Suprapubic skin (tissue), 4 donors: ENCODE data around the gene C5orf22. TPM values are rescaled to one million over a fixed set of nuclear protein-coding genes. Genes with fewer than 3 reads are reported as not detected.

Experiments used
- DNase-seq, 2 donors: peaks; one replicate each; pipeline ENCODE4 v3.0.0-alpha.2; 2019; ENCODE audit warnings: low spot score in 2 of 2
- H3K27ac ChIP-seq: fragments of 200-600 bp; sonication (generic); one replicate; pipeline ENCODE4 v1.5.1; 2019
- H3K27me3 ChIP-seq: fragments of 200-600 bp; sonication (generic); one replicate; pipeline ENCODE4 v1.5.1; 2019
- H3K36me3 ChIP-seq: fragments of 200-600 bp; sonication (generic); one replicate; pipeline ENCODE4 v1.5.1; 2019
- H3K4me1 ChIP-seq: fragments of 200-600 bp; sonication (generic); one replicate; pipeline ENCODE4 v1.5.1; 2019
- H3K4me3 ChIP-seq: fragments of 200-600 bp; sonication (generic); one replicate; pipeline ENCODE4 v1.5.1; 2019; ENCODE audit warnings: mild to moderate bottlenecking
- H3K9me3 ChIP-seq: fragments of 200-600 bp; sonication (generic); one replicate; pipeline ENCODE4 v1.5.1; 2019
- CTCF ChIP-seq, 2 donors: fragments of 200-600 bp in 1 of 2; fragments of 450-650 bp in 1 of 2; sonication (generic) in 1 of 2; IDR thresholded peaks; one replicate each; pipeline ENCODE4 v1.5.1; 2016 to 2019; ENCODE audit warnings: antibody characterized with exemption in 2 of 2, mild to moderate bottlenecking in 1 of 2, moderate library complexity in 1 of 2
- EP300 ChIP-seq: sonication (generic); formaldehyde crosslinking; IDR thresholded peaks from one replicate; pipeline ENCODE4 v1.6.1; 2017; ENCODE audit warnings: antibody characterized with exemption
- POLR2A ChIP-seq, 2 donors: fragments of 450-650 bp; IDR thresholded peaks; one replicate each; pipeline ENCODE4 v1.6.1; 2017; ENCODE audit warnings: antibody characterized with exemption in 2 of 2, mild to moderate bottlenecking in 2 of 2, moderate library complexity in 2 of 2
- POLR2AphosphoS5 ChIP-seq, 3 donors: sonication (generic); formaldehyde crosslinking; IDR thresholded peaks; one replicate each; pipeline ENCODE4 v1.6.1; 2017; ENCODE audit warnings: antibody characterized with exemption in 3 of 3
- WGBS: methylation state at CpG from one replicate; pipeline ENCODE4 v1.1.5; 2018; 5-methylcytosine and 5-hydroxymethylcytosine counted together
- total RNA-seq, 4 donors: library from RNA; depleted of rRNA; stranded (reverse); fragments of >200 nt; gene quantifications; one replicate each; pipeline ENCODE4 v1.1.0, GENCODE V29; 2016

The C5orf22 gene
- total RNA-seq, 4 donors from 2014 or later, result 10.5 to 19.2 (median 13.5) TPM

GRCh38 chr5:31553863-31554262 lies 21.8 kb downstream of the C5orf22 start:
- peaks cover 61% of the 10 kb centered on the region for H3K36me3 ChIP-seq
- H3K9me3 ChIP-seq, result no peaks in the 10 kb centered on the region
- no peaks in the 10 kb centered on the region for H3K27me3 ChIP-seq
- no peak for TF ChIP-seq EP300
- no peak for TF ChIP-seq POLR2A (IDR thresholded peaks at IDR 0.05)
- no peak for TF ChIP-seq POLR2AphosphoS5 (IDR thresholded peaks at IDR 0.05)
- TF ChIP-seq CTCF (IDR thresholded peaks at IDR 0.05), result no peak
- no peak overlapping the region for H3K27ac ChIP-seq
- H3K4me3 ChIP-seq, result no peak overlapping the region
- no peak for DNase-seq
- H3K4me1 ChIP-seq, result no peaks in the 10 kb centered on the region

GRCh38 chr5:31554552-31554951 lies 22.5 kb downstream of the C5orf22 start:
- no peaks in the 10 kb centered on the region for H3K9me3 ChIP-seq
- no peak overlapping the region for H3K4me3 ChIP-seq
- peaks cover 55% of the 10 kb centered on the region for H3K36me3 ChIP-seq
- H3K27me3 ChIP-seq, result no peaks in the 10 kb centered on the region
- DNase-seq, result no peak
- WGBS, result 98% methylated on average over 1 of the region's 1 CpG
- no peaks in the 10 kb centered on the region for H3K4me1 ChIP-seq
- no peak overlapping the region for H3K27ac ChIP-seq
- no peak for TF ChIP-seq EP300
- no peak for TF ChIP-seq POLR2AphosphoS5 (IDR thresholded peaks at IDR 0.05)
- no peak for TF ChIP-seq POLR2A (IDR thresholded peaks at IDR 0.05)
- no peak for TF ChIP-seq CTCF (IDR thresholded peaks at IDR 0.05)

- Histone ChIP-seq H3K4me3 (no peak overlapping the region), H3K36me3 (peaks cover 45% of the 10 kb centered on the region), H3K4me1 (no peaks in the 10 kb centered on the region), H3K27me3 (no peaks in the 10 kb centered on the region), H3K9me3 (no peaks in the 10 kb centered on the region), H3K27ac (no peak overlapping the region)
- DNase-seq, result no peak
- TF ChIP-seq EP300, result no peak
- no peak for TF ChIP-seq POLR2A (IDR thresholded peaks at IDR 0.05)
- no peak for TF ChIP-seq POLR2AphosphoS5 (IDR thresholded peaks at IDR 0.05)
- TF ChIP-seq CTCF (IDR thresholded peaks at IDR 0.05), result no peak
- WGBS, result 91% methylated on average over 3 of the region's 3 CpGs
These were observed 24.4 kb downstream of the C5orf22 start for GRCh38 chr5:31556461-31556860.

GRCh38 chr5:31559942-31560341 lies 27.8 kb downstream of the C5orf22 start:
- Histone ChIP-seq H3K27ac (no peak overlapping the region), H3K36me3 (peaks cover 13% of the 10 kb centered on the region), H3K4me1 (no peaks in the 10 kb centered on the region), H3K4me3 (no peak overlapping the region), H3K9me3 (no peaks in the 10 kb centered on the region), H3K27me3 (no peaks in the 10 kb centered on the region)
- no peak for DNase-seq
- 97% methylated on average over 3 of the region's 3 CpGs for WGBS
- no peak for TF ChIP-seq CTCF (IDR thresholded peaks at IDR 0.05)
- TF ChIP-seq POLR2A (IDR thresholded peaks at IDR 0.05), result no peak
- no peak for TF ChIP-seq POLR2AphosphoS5 (IDR thresholded peaks at IDR 0.05)
- TF ChIP-seq EP300, result no peak

GRCh38 chr5:31561946-31562345 lies 29.8 kb downstream of the C5orf22 start:
- TF ChIP-seq EP300 (no peak), CTCF (IDR thresholded peaks at IDR 0.05) (no peak), POLR2AphosphoS5 (IDR thresholded peaks at IDR 0.05) (no peak), POLR2A (IDR thresholded peaks at IDR 0.05) (no peak)
- H3K27ac ChIP-seq, result no peak overlapping the region
- no peaks in the 10 kb centered on the region for H3K36me3 ChIP-seq
- DNase-seq, result no peak
- no peaks in the 10 kb centered on the region for H3K27me3 ChIP-seq
- H3K4me1 ChIP-seq, result no peaks in the 10 kb centered on the region
- no peaks in the 10 kb centered on the region for H3K9me3 ChIP-seq
- H3K4me3 ChIP-seq, result no peak overlapping the region
- 19% methylated on average over 1 of the region's 1 CpG for WGBS
